HepG2 (cell line): ENCODE measurements around the gene GIN1. TPM values are rescaled to one million over a fixed set of nuclear protein-coding genes. Genes with fewer than 3 reads are reported as not detected.

Source experiments
- CCDC6 ChIP-seq: sonication (generic); formaldehyde crosslinking; IDR thresholded peaks from 2 replicates; pipeline ENCODE4 v1.8.1; 2022; ENCODE audit warnings: mild to moderate bottlenecking, missing genetic modification reagents, moderate library complexity
- EEA1 ChIP-seq: sonication (generic); formaldehyde crosslinking; IDR thresholded peaks from 2 replicates; pipeline ENCODE4 v1.5.1; 2020; ENCODE audit warnings: mild to moderate bottlenecking, missing genetic modification reagents, borderline replicate concordance
- GTF2F1 ChIP-seq: fragments of 150-350 bp; IDR thresholded peaks from 2 replicates; pipeline ENCODE4 v1.6.1; 2014; ENCODE audit warnings: low read length
- HDAC2 ChIP-seq: sonication (generic); formaldehyde crosslinking; IDR thresholded peaks from 2 replicates; pipeline ENCODE4 v1.4.0; 2020; ENCODE audit warnings: missing genetic modification reagents
- MED8 ChIP-seq: sonication (generic); formaldehyde crosslinking; IDR thresholded peaks from 2 replicates; pipeline ENCODE4 v1.8.1; 2023; ENCODE audit warnings: mild to moderate bottlenecking, missing genetic modification reagents; ENCODE audit not compliant: insufficient replicate concordance
- MLLT10 ChIP-seq: sonication (generic); formaldehyde crosslinking; IDR thresholded peaks from 2 replicates; pipeline ENCODE4 v1.4.0; 2020; ENCODE audit warnings: missing genetic modification reagents
- NFIB ChIP-seq: sonication (generic); formaldehyde crosslinking; IDR thresholded peaks from 2 replicates; pipeline ENCODE4 v1.9.0; 2021; ENCODE audit warnings: missing genetic modification reagents, mild to moderate bottlenecking, borderline replicate concordance
- POLR2G ChIP-seq: fragments of 200-400 bp; formaldehyde crosslinking; IDR thresholded peaks from 2 replicates; pipeline ENCODE4 v1.6.1; 2018; ENCODE audit warnings: mild to moderate bottlenecking, low read depth, low read length, moderate library complexity
- RARA ChIP-seq: IDR thresholded peaks from 2 replicates; pipeline ENCODE4 v1.6.1; 2016; ENCODE audit warnings: missing genetic modification reagents, missing compliant biosample characterization
- REXO4 ChIP-seq: sonication (generic); formaldehyde crosslinking; IDR thresholded peaks from 2 replicates; pipeline ENCODE4 v1.8.0; 2022; ENCODE audit warnings: missing genetic modification reagents, mild to moderate bottlenecking, borderline replicate concordance
- SRF ChIP-seq: IDR thresholded peaks from 2 replicates; pipeline ENCODE4 v1.6.1; 2011; ENCODE audit warnings: mild to moderate bottlenecking, low read depth, low read length, moderate library complexity
- TAF1 ChIP-seq: sonication (generic); formaldehyde crosslinking; IDR thresholded peaks from 2 replicates; pipeline ENCODE4 v1.4.0; 2020; ENCODE audit warnings: missing genetic modification reagents
- TP53 ChIP-seq: sonication (generic); formaldehyde crosslinking; conservative IDR thresholded peaks from 2 replicates; pipeline ENCODE4 v1.4.0; 2020; ENCODE audit warnings: missing genetic modification reagents
- WIZ ChIP-seq: sonication (generic); formaldehyde crosslinking; IDR thresholded peaks from 2 replicates; pipeline ENCODE4 v1.5.1; 2020; ENCODE audit warnings: mild to moderate bottlenecking, missing genetic modification reagents
- ZNF674 ChIP-seq: sonication (generic); formaldehyde crosslinking; IDR thresholded peaks from 2 replicates; pipeline ENCODE4 v1.5.0; 2020; ENCODE audit warnings: low read depth, mild to moderate bottlenecking, missing genetic modification reagents
- ZSCAN30 ChIP-seq: sonication (generic); formaldehyde crosslinking; IDR thresholded peaks from 2 replicates; pipeline ENCODE4 v1.5.0; 2020; ENCODE audit warnings: mild to moderate bottlenecking, missing genetic modification reagents
- polyA plus RNA-seq, 8 experiments: library from polyadenylated mRNA; depleted of rRNA in 3 of 8; stranded (reverse) in 7 of 8; unstranded in 1 of 8; fragments of >200 nt; fragmentation: Illumina TruSeq in 4 of 8; extraction: Trizol in 4 of 8; gene quantifications; 2 replicates each; pipeline versions ENCODE4 v1.2.1 to v1.2.3, GENCODE V29; 2011 to 2016; ENCODE audit warnings: low read depth in 4 of 8, missing spikeins in 1 of 8, mixed read lengths in 1 of 8; ENCODE audit not compliant: insufficient read depth in 1 of 8
- total RNA-seq, 5 experiments: library from RNA; depleted of rRNA; stranded (reverse); fragments of >200 nt; fragmentation: Illumina TruSeq; extraction: Trizol; gene quantifications; 2 replicates each; pipeline ENCODE4 v1.2.3, GENCODE V29; 2016; ENCODE audit warnings: low read depth in 1 of 5
- TF ChIP-seq, protein P1 (sequence below): sonication (generic); formaldehyde crosslinking; IDR thresholded peaks from one replicate; pipeline ENCODE4 v1.5.1; 2020; ENCODE audit warnings: mild to moderate bottlenecking, missing genetic modification reagents; ENCODE audit errors: not compliant biosample characterization
- TF ChIP-seq, protein P2 (sequence below): sonication (generic); formaldehyde crosslinking; IDR thresholded peaks from 2 replicates; pipeline ENCODE4 v1.4.0; 2020; ENCODE audit warnings: missing genetic modification reagents

GIN1 gene
- total and polyA plus RNA-seq, 2 of the 13 experiments (the other 11 are each of a cell fraction or from before 2014, with no cell fraction given): 1.7 to 7.7 TPM

DNA sequence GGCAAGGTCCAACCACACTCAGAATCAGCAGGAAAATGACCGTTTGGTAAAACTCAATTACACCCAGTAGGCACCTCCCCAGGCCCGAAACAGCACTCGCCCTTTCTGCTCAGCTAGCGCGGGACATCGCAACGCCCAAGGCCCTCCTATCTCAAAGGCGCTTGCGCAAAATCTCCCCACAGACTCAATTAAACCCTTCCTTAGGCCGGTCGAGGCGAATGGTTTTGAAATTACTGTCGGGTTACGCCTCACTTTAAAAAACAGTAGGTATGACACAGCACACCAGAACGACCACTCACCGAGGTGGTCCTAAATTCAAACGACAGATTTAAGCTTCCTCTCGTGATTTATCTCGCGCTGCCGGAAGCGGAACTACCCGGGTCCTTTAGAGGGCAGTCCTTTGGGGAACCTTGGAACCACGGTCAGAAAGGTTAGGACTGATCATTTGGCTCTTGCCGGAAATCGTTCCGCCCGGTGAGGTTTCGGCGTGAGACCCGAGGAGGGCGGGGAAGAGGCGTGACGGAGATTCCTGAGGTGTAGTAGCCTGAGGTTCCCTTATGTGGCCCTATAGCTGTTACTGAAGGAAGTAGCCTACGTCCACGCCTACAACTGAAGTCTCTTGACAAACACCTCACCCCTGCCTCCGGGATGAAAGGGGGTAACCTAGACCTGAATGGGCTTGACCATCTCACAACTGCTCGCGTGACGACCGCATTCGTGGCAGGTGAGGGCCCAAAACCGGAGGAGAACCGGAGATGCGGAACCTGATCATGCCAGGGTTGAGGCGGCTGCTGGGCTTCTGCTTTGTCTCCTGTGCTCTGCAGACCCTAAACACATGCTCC is at the start of gene GIN1, which contains the start of gene PPIP5K2 (continued):
- TF ChIP-seq POLR2G: peak; percentile 93
- no peak for TF ChIP-seq ZNF674 (CRISPR knock-in tag)
- TF ChIP-seq GTF2F1: peak; percentile 7; the same call in 1 of the 2 replicates
- TF ChIP-seq NFIB (CRISPR knock-in tag): no peak
- 0 out of 2 replicates have a peak, but pooled peaks have one; percentile 67 for TF ChIP-seq HDAC2 (CRISPR knock-in tag)
- peak; percentile 60 for TF ChIP-seq SRF
- no peak for TF ChIP-seq WIZ (CRISPR knock-in tag)
- TF ChIP-seq MED8 (CRISPR knock-in tag): no peak
- TF ChIP-seq, protein P1, sequence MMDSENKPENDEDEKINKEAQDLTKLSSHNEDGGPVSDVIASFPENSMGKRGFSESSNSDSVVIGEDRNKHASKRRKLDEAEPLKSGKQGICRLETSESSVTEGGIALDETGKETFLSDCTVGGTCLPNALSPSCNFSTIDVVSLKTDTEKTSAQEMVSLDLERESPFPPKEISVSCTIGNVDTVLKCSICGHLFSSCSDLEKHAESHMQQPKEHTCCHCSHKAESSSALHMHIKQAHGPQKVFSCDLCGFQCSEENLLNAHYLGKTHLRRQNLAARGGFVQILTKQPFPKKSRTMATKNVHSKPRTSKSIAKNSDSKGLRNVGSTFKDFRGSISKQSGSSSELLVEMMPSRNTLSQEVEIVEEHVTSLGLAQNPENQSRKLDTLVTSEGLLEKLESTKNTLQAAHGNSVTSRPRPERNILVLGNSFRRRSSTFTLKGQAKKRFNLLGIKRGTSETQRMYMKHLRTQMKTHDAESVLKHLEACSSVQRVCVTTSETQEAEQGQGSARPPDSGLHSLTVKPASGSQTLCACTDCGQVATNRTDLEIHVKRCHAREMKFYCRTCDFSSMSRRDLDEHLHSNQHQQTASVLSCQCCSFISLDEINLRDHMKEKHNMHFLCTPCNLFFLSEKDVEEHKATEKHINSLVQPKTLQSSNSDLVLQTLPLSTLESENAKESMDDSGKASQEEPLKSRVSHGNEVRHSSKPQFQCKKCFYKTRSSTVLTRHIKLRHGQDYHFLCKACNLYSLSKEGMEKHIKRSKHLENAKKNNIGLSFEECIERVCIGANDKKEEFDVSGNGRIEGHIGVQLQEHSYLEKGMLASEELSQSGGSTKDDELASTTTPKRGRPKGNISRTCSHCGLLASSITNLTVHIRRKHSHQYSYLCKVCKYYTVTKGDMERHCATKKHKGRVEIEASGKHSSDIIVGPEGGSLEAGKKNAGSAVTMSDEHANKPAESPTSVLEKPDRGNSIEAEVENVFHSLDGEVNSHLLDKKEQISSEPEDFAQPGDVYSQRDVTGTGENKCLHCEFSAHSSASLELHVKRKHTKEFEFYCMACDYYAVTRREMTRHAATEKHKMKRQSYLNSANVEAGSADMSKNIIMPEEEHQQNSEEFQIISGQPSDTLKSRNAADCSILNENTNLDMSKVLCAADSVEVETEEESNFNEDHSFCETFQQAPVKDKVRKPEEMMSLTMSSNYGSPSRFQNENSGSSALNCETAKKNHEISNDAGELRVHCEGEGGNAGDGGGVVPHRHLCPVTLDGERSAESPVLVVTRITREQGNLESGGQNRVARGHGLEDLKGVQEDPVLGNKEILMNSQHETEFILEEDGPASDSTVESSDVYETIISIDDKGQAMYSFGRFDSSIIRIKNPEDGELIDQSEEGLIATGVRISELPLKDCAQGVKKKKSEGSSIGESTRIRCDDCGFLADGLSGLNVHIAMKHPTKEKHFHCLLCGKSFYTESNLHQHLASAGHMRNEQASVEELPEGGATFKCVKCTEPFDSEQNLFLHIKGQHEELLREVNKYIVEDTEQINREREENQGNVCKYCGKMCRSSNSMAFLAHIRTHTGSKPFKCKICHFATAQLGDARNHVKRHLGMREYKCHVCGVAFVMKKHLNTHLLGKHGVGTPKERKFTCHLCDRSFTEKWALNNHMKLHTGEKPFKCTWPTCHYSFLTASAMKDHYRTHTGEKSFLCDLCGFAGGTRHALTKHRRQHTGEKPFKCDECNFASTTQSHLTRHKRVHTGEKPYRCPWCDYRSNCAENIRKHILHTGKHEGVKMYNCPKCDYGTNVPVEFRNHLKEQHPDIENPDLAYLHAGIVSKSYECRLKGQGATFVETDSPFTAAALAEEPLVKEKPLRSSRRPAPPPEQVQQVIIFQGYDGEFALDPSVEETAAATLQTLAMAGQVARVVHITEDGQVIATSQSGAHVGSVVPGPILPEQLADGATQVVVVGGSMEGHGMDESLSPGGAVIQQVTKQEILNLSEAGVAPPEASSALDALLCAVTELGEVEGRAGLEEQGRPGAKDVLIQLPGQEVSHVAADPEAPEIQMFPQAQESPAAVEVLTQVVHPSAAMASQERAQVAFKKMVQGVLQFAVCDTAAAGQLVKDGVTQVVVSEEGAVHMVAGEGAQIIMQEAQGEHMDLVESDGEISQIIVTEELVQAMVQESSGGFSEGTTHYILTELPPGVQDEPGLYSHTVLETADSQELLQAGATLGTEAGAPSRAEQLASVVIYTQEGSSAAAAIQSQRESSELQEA (CRISPR knock-in tag): no peak
- no peak for TF ChIP-seq REXO4
- peak; percentile 78; the same call in 1 of the 2 replicates for TF ChIP-seq TP53
- TF ChIP-seq, protein P2, sequence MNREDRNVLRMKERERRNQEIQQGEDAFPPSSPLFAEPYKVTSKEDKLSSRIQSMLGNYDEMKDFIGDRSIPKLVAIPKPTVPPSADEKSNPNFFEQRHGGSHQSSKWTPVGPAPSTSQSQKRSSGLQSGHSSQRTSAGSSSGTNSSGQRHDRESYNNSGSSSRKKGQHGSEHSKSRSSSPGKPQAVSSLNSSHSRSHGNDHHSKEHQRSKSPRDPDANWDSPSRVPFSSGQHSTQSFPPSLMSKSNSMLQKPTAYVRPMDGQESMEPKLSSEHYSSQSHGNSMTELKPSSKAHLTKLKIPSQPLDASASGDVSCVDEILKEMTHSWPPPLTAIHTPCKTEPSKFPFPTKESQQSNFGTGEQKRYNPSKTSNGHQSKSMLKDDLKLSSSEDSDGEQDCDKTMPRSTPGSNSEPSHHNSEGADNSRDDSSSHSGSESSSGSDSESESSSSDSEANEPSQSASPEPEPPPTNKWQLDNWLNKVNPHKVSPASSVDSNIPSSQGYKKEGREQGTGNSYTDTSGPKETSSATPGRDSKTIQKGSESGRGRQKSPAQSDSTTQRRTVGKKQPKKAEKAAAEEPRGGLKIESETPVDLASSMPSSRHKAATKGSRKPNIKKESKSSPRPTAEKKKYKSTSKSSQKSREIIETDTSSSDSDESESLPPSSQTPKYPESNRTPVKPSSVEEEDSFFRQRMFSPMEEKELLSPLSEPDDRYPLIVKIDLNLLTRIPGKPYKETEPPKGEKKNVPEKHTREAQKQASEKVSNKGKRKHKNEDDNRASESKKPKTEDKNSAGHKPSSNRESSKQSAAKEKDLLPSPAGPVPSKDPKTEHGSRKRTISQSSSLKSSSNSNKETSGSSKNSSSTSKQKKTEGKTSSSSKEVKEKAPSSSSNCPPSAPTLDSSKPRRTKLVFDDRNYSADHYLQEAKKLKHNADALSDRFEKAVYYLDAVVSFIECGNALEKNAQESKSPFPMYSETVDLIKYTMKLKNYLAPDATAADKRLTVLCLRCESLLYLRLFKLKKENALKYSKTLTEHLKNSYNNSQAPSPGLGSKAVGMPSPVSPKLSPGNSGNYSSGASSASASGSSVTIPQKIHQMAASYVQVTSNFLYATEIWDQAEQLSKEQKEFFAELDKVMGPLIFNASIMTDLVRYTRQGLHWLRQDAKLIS (CRISPR knock-in tag): 0 out of 2 replicates have a peak, but pooled peaks have one; percentile 65
- TF ChIP-seq RARA (CRISPR knock-in tag): peak; percentile 65
- TF ChIP-seq MLLT10 (CRISPR knock-in tag): no peak
- no peak; the same call in 1 of the 2 replicates for TF ChIP-seq ZSCAN30
- no peak for TF ChIP-seq EEA1
- no peak for TF ChIP-seq CCDC6 (CRISPR knock-in tag)
- peak; percentile 74 for TF ChIP-seq TAF1
